NCI-H2196 treated with DMSO at 0.1 percent for 48 hours (cell line): ENCODE results near the gene CADPS.

Experiments used
- DNase-seq: peaks from one replicate; lab custom pipeline; 2025; ENCODE audit not compliant: unreplicated experiment; lab: John Stamatoyannopoulos, UW

CADPS gene

GRCh38 chr3:62529230-62529629, 346.0 kb downstream of the CADPS start:
- no peak for DNase-seq

GRCh38 chr3:62527474-62527873, 347.7 kb downstream of the CADPS start:
- no peak for DNase-seq

GRCh38 chr3:62525281-62525680, 349.9 kb downstream of the CADPS start:
- no peak for DNase-seq

- DNase-seq = no peak
Observed at GRCh38 chr3:62523672-62524071, 351.5 kb downstream of the CADPS start.

- no peak for DNase-seq
Observed at GRCh38 chr3:62521464-62522105, 353.6 kb downstream of the CADPS start.

- DNase-seq = no peak
Observed at GRCh38 chr3:62503516-62503915, 371.7 kb downstream of the CADPS start.

GRCh38 chr3:62502315-62503300, 372.6 kb downstream of the CADPS start:
- DNase-seq = no peak

GRCh38 chr3:62501289-62501668, 373.9 kb downstream of the CADPS start:
- no peak for DNase-seq

GRCh38 chr3:62500556-62501288, 374.5 kb downstream of the CADPS start:
- DNase-seq = no peak

GRCh38 chr3:62497156-62497555, 378.1 kb downstream of the CADPS start:
- no peak for DNase-seq

- no peak for DNase-seq
Observed at GRCh38 chr3:62496503-62496902, 378.7 kb downstream of the CADPS start.

GRCh38 chr3:62493109-62493801, 382.0 kb downstream of the CADPS start:
- no peak for DNase-seq

- DNase-seq = no peak
Observed at GRCh38 chr3:62482961-62483360, 392.3 kb downstream of the CADPS start.

- no peak for DNase-seq
Observed at GRCh38 chr3:62481962-62482361, 393.3 kb downstream of the CADPS start.

GRCh38 chr3:62480056-62480455, 395.2 kb downstream of the CADPS start:
- no peak for DNase-seq

- no peak for DNase-seq
Observed at GRCh38 chr3:62479326-62479725, 395.9 kb downstream of the CADPS start.

- no peak for DNase-seq
Observed at GRCh38 chr3:62475306-62475705, 399.9 kb downstream of the CADPS start.

GRCh38 chr3:62467966-62468722, 407.1 kb downstream of the CADPS start:
- no peak for DNase-seq

- no peak for DNase-seq
Observed at GRCh38 chr3:62462788-62463187, 412.4 kb downstream of the CADPS start.

GRCh38 chr3:62462104-62462762, 413.0 kb downstream of the CADPS start:
- DNase-seq = no peak
